NCI-H524 treated with DMSO at 0.1 percent for 48 hours (cell line): ENCODE results near the gene ACAD9.
"Not testable (repeated sequence)": the region's sequence is repeated elsewhere in the genome, so short reads cannot be mapped to it uniquely, and the experiment has no call there.

Source experiments
- DNase-seq: peaks from one replicate; lab custom pipeline; 2025; lab: John Stamatoyannopoulos, UW

The ACAD9 gene

DNA sequence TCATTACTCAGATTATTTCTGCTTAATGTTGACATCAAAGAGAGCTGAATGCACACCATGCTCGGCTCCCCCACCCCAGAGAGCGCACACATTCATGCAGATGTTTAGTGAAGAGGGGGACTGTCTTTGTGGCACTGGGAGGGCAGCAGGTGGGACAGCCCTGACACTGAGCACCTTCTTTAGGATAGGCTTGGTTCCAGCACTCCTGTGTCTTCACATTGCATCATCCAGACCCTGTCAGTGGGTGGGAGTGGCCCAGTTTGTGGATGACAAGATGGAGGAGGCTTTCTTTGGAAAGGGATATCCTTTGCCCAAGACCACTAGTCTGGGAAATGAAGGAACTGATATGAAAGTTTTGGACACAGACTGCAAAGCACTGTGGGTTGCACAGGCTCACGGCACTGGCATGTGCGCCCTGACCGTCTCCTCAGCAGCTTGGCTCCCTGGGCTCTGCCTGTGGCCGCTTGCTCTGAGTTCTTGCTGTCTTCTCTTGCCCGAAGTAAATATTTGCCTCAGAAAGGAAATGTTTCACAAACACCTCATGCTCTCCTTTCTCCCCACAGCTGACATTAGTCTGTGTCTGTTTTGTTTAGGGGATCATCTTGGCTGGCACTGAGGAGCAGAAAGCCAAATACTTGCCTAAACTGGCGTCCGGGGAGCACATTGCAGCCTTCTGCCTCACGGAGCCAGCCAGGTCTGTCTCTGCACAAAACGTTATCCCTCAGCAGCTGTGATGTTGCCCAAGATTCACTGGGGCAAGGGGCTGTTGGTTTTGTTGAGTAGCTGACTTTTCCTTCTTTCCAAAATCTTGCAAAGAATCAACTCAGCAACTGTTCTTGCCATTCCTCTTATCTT, 16.6 kb downstream of the ACAD9 start:
- DNase-seq, result no peak

DNA sequence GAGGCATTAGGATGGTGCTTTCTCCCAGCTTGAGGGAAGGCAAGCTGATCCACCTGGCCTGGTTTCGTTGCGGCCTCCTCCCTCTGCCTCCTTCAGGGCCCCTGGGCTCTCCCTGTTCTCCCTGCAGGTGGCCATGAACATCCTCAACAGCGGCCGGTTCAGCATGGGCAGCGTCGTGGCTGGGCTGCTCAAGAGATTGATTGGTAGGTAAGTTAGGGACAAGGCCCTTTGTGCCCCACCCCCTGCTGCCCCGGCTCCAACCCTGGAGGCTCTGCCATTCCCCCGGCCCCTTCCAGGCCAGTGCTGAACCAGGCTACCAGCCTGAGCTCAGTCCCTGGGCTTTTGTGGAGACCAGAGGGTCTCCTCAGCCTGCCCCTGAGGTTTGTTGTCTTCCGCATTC, 23.0 kb downstream of the ACAD9 start:
- no peak for DNase-seq

DNA sequence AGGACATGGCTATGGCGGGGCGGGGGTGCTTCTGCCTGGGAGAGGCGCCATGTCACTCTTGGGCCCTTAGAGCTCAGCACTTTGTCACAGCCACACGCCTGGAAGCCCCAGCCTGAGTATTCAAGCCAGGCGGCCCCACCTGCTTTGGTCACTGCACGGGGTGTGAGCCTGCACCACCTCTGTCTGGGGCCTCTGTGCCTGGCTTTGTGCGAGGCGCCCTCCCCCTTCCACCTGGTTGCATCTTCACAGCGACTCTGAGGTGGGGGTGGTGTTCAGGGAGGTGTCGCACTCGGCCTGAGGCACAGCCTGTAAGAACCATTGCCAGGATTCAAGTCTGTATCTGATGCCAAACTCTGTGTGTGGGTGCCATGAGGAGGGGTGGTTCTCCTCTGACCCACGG, 24.1 kb downstream of the ACAD9 start:
- DNase-seq, result no peak

DNA sequence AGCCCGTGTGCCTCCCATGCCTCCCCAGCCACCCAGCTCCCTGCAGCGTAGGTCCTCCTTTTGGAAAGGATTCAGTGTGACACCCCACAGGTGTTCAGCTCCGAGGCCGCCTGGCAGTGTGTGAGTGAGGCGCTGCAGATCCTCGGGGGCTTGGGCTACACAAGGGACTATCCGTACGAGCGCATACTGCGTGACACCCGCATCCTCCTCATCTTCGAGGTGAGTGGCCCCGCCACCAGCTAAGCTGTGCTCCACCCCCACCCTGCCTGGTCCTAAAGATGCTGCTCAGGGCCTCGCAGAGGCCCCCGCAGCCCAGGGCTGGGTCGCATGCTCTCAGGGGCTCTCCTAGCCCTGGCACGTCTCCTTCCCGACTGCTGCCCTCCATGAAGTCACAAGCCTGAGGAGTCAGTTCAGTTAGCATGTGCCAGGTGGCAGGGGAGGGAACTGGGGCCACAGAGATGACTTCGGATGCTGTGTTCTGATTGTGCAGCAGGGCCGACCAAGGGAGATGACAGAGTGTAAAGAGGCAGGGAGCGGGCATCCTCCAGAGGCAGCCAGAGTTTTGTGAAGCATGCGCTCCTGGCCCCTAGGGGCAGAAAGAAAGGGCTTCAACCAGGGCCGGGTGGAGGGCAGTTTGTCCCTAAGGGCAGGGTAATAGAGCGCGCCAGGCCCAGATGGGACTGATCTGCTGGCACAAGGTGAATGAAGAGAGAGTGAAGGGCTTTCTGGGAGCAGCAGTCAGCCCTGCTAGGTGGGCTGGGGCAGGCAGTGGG, 26.8 kb downstream of the ACAD9 start:
- no peak for DNase-seq

DNA sequence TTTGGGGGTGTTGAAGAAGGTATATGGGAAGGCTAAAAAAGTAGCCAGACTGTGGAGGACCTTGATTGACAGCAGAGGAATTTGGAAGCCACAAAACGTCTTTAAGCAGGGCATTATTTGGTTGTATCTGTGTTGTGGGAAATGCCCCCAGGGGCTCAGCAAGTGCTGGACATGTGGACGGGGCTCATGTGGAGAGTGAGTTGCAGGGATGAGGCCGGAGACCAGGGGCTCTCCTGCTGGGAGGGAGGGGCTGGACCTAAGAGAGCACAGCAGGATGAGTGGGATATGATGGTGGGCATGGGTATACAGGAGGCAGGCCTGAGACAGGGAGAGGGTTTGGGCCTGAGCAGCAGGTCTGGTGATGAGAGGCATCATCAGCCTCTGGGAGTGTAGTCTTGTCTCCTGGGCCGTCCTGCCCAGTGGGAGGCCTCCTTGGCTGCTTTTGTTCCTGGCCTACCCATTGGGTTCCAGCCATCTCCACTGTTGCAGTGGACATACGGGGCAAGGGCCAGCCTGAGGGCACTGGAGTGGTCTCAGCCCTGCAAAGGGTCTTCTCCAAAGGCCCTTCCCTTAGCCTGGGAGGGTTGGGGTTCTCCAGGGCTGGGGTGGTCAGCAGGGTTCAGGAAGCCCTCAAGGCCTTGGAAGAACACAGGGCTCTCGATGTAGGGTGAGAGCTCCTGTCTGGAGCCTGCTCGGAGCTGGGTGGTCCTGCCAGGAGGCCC, 27.5 kb downstream of the ACAD9 start:
- no peak for DNase-seq

GRCh38 chr3:128907706-128908445, 28.5 kb downstream of the ACAD9 start:
- no peak for DNase-seq

DNA sequence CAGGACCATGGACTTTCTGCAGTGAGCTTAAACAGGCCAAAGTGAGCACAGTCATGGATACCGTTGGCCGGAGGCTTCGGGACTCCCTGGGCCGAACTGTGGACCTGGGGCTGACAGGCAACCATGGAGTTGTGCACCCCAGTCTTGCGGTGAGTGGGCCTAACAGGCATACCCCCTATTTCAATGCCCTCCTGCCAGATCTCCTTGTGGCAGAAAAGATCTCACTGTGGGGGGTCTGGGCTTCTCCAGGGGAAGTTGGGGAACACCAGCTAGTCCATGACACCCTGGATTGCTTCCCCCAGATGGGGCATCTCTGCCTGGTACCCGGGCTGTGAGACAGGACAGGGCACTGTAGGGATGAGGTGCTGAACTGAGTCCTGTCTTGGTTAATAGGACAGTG, 29.5 kb downstream of the ACAD9 start:
- no peak for DNase-seq

DNA sequence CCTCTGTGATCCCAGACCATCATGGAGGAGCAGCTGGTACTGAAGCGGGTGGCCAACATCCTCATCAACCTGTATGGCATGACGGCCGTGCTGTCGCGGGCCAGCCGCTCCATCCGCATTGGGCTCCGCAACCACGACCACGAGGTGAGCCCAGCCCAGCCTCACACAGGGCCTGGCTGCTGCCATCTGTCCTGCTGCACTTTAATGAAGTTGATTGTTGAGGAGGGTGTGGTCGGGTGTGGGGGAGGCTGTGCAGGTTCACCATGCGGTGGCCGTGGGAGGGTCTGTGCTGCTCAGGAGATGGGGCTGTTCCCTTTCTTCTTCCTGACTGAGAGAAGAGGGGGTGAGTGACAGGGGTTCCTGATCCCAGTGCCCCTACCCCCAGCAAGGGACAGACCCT, 30.6 kb downstream of the ACAD9 start:
- DNase-seq, result no peak

- DNase-seq, result no peak
Measured at GRCh38 chr3:128911911-128912310, 32.5 kb downstream of the ACAD9 start.

DNA sequence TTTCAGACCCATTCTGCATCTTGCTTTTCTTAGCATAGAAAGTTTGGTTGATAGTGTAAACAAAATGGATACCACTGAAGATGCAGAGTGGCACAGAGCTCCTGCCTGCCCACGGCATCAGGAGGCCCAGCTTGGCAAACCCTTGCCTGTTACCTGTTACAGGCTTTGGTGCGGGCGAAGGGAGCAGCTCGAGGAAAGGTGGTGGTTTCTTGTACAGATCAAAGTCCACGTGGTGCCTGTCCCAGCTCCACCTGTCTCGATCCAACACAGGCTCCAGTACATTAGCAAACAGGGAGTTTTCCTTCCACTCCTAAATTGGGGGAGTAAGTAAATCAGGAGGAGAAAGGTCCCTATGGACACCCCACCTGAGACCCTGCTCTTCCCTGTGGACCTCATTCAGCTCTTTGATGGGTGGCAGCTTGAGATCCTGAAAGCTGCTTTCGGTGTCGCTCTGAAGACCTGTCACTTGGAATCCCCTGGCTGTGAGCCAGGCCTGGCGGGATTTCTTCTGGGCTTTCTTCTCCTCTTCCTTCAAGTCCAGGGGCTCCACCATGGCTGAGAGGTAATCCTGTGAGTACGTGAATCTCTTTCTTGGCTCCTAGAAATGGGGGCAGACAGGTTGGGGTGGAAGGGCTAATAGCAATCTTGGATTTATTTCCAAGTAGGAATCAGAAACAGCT, 35.7 kb downstream of the ACAD9 start:
- no peak for DNase-seq

DNA sequence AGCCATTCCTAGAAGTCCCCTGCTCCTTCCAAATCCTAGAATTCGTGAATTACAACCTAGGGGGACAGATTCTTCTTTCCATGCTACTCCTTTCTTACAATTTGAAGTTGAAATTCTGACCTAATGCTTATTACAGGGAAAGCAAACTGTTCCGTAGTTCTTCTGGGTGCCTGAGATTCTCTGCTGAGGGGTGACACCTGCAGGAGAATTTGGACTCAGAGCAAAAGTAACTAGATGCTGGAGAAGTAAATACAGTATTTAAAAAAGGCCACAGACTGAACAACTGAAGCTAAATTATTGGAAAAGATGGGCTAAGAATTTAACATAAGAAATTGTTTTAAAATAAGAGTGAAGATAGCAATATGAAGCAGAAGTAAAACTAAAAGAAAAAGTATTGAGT, 37.9 kb downstream of the ACAD9 start:
- DNase-seq, result no peak

- DNase-seq, result no peak
Measured at GRCh38 chr3:128919988-128920387, 40.6 kb downstream of the ACAD9 start.

DNA sequence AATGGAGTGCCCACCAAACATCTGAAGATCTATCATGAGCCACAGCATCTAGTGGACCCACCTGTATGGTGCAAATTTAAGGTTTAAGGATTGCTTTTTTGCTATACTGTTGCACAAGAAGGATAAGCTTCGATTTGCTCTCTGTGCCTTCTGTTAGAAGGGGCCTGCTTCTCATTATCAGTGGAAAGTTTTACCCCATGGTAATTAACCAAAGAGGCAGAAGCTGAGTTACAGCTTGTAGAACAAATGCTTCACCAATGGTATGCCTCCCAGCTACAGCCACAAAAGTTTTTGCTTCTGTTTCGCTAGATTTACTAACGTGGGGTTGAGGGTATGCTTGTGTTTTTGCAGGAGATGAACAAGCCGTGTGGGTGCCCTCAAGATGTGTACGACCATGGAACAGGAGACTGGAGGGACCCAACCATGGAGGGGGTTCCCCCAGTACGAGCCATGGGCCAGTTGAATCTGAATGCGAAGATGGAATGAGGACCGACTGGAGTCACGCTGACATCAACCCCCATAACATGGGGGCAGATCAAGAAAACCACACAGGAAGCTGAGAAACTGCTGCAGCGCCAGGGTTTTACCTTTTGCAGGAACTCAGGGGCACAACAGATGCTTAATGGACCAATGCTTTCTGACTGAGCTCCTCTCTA, 43.5 kb downstream of the ACAD9 start:
- no peak for DNase-seq

GRCh38 chr3:128923576-128923975, 44.2 kb downstream of the ACAD9 start:
- DNase-seq, result no peak

- DNase-seq, result not testable (repeated sequence)
Measured at GRCh38 chr3:128923986-128924385, 44.6 kb downstream of the ACAD9 start.

GRCh38 chr3:128929364-128929763, 49.9 kb downstream of the ACAD9 start:
- no peak for DNase-seq

- DNase-seq, result no peak
Measured at GRCh38 chr3:128931046-128931445, 51.6 kb downstream of the ACAD9 start.

- no peak for DNase-seq
Measured at GRCh38 chr3:128932516-128933212, 53.2 kb downstream of the ACAD9 start.

GRCh38 chr3:128933213-128933921, 53.9 kb downstream of the ACAD9 start:
- DNase-seq, result no peak

- no peak for DNase-seq
Measured at GRCh38 chr3:128933922-128934253, 54.5 kb downstream of the ACAD9 start.
